GM19467 (cell line): ENCODE measurements around the gene ANKDD1A.

Source experiments
- ATAC-seq: cut with Tn5 transposase; IDR thresholded peaks from one replicate; pipeline ENCODE4 v1.9.1; 2021; ENCODE audit warnings: mild to moderate bottlenecking, moderate library complexity; ENCODE audit not compliant: unreplicated experiment

Gene ANKDD1A

GRCh38 chr15:64911311-64912186 lies at the start of gene ANKDD1A:
TSS of gene ANKDD1A (plus strand) at chr15:64911902. CDS start at chr15:64911931, 29 bp downstream.
- peak; percentile 65 for ATAC-seq

- no peak for ATAC-seq
Measured at GRCh38 chr15:64861960-64862359, 49.7 kb upstream of the ANKDD1A start.

- ATAC-seq: no peak
Measured at GRCh38 chr15:64862408-64862807, 49.3 kb upstream of the ANKDD1A start.

- ATAC-seq: no peak
Measured at GRCh38 chr15:64864068-64864467, 47.6 kb upstream of the ANKDD1A start.

GRCh38 chr15:64865126-64865997 lies 46.3 kb upstream of the ANKDD1A start:
- no peak for ATAC-seq

GRCh38 chr15:64865998-64866520 lies 45.6 kb upstream of the ANKDD1A start:
- no peak for ATAC-seq

GRCh38 chr15:64869501-64869900 lies 42.2 kb upstream of the ANKDD1A start:
- no peak for ATAC-seq

- ATAC-seq: no peak
Measured at GRCh38 chr15:64870353-64870752, 41.3 kb upstream of the ANKDD1A start.

- ATAC-seq: no peak
Measured at GRCh38 chr15:64875641-64876223, 36.0 kb upstream of the ANKDD1A start.

GRCh38 chr15:64877435-64877834 lies 34.3 kb upstream of the ANKDD1A start:
- ATAC-seq: no peak

GRCh38 chr15:64878705-64879104 lies 33.0 kb upstream of the ANKDD1A start:
- no peak for ATAC-seq

- peak; percentile 60 for ATAC-seq
Measured at GRCh38 chr15:64883100-64883581, 28.6 kb upstream of the ANKDD1A start.

- ATAC-seq: no peak
Measured at GRCh38 chr15:64883997-64884511, 27.6 kb upstream of the ANKDD1A start.

GRCh38 chr15:64884679-64885078 lies 27.0 kb upstream of the ANKDD1A start:
- no peak for ATAC-seq

- no peak for ATAC-seq
Measured at GRCh38 chr15:64888336-64888735, 23.4 kb upstream of the ANKDD1A start.

GRCh38 chr15:64891561-64891960 lies 20.1 kb upstream of the ANKDD1A start:
- no peak for ATAC-seq

GRCh38 chr15:64892847-64893403 lies 18.8 kb upstream of the ANKDD1A start:
- no peak for ATAC-seq

- peak; percentile 61 for ATAC-seq
Measured at GRCh38 chr15:64893481-64894394, 18.0 kb upstream of the ANKDD1A start.

- peak; percentile 33 for ATAC-seq
Measured at GRCh38 chr15:64894395-64895056, 17.2 kb upstream of the ANKDD1A start.
